Measurements from ENCODE around the gene GPC3. TPM values are rescaled to one million over a fixed set of nuclear protein-coding genes. Genes with fewer than 3 reads are reported as not detected.

The GPC3 gene
- total RNA-seq, 4 donors from 2014 or later: 1.2 to 13.3 (median 8.0) TPM

GRCh38 chrX:133523526-133523925 lies 461.9 kb downstream of the GPC3 start:
- WGBS: 91% methylated on average over 7 of the region's 7 CpGs
- H3K36me3 ChIP-seq: no peaks in the 10 kb centered on the region
- DNase-seq (ENCODE audit: extremely low spot score): no peak
- no peaks in the 10 kb centered on the region for H3K9me3 ChIP-seq
- intact Hi-C loops (cut with DNase I): no loop called here
- TF ChIP-seq POLR2AphosphoS5 (IDR thresholded peaks at IDR 0.05): no peak
- H3K4me3 ChIP-seq: no peak overlapping the region
- H3K27me3 ChIP-seq: no peaks in the 10 kb centered on the region
- H3K4me1 ChIP-seq: peaks cover 0 to 5% (median 0%) of the 10 kb centered on the region in 4 donors
- peak overlapping the region in 1 of 4 donors; percentile 1 for H3K27ac ChIP-seq (replicated peaks in 1 of 4)

GRCh38 chrX:133523081-133523487 lies 462.3 kb downstream of the GPC3 start:
- no peaks in the 10 kb centered on the region for H3K9me3 ChIP-seq
- TF ChIP-seq EP300 (IDR thresholded peaks at IDR 0.05) (no peak), POLR2A (IDR thresholded peaks at IDR 0.05; ENCODE audit: low read depth) (no peak), POLR2AphosphoS5 (IDR thresholded peaks at IDR 0.05) (no peak), CTCF (IDR thresholded peaks at IDR 0.05) (no peak)
- H3K4me3 ChIP-seq: no peak overlapping the region
- no peaks in the 10 kb centered on the region for H3K36me3 ChIP-seq
- no peak for DNase-seq (ENCODE audit: extremely low spot score)
- WGBS: 69% methylated on average over 5 of the region's 5 CpGs
- H3K4me1 ChIP-seq: peaks cover 0 to 5% (median 0%) of the 10 kb centered on the region in 4 donors
- H3K27me3 ChIP-seq: no peaks in the 10 kb centered on the region
- peak overlapping the region in 1 of 4 donors; percentile 1 for H3K27ac ChIP-seq (replicated peaks in 1 of 4)
- intact Hi-C loops (cut with DNase I): no loop called here

GRCh38 chrX:133516686-133517085 lies 468.7 kb downstream of the GPC3 start:
- intact Hi-C loops (cut with DNase I): no loop called here
- H3K27ac ChIP-seq (replicated peaks in 1 of 4): no peak overlapping the region
- WGBS: 59% methylated on average over 3 of the region's 3 CpGs
- H3K9me3 ChIP-seq: no peaks in the 10 kb centered on the region
- H3K27me3 ChIP-seq: no peaks in the 10 kb centered on the region
- DNase-seq (ENCODE audit: extremely low spot score): no peak
- no peak for TF ChIP-seq EP300 (IDR thresholded peaks at IDR 0.05)
- TF ChIP-seq CTCF (IDR thresholded peaks at IDR 0.05): no peak
- TF ChIP-seq POLR2A (IDR thresholded peaks at IDR 0.05; ENCODE audit: low read depth): no peak
- no peak for TF ChIP-seq POLR2AphosphoS5 (IDR thresholded peaks at IDR 0.05)
- H3K4me1 ChIP-seq: peaks cover 0 to 9% (median 0%) of the 10 kb centered on the region in 4 donors
- no peaks in the 10 kb centered on the region for H3K36me3 ChIP-seq
- H3K4me3 ChIP-seq: no peak overlapping the region

GRCh38 chrX:133514486-133514885 lies 470.9 kb downstream of the GPC3 start:
- H3K9me3 ChIP-seq: no peaks in the 10 kb centered on the region
- no peak overlapping the region for H3K27ac ChIP-seq (replicated peaks in 1 of 4)
- WGBS: 100% methylated on average over 1 of the region's 1 CpG
- H3K4me3 ChIP-seq: no peak overlapping the region
- peaks cover 0 to 13% (median 0%) of the 10 kb centered on the region in 4 donors for H3K4me1 ChIP-seq
- H3K36me3 ChIP-seq: no peaks in the 10 kb centered on the region
- TF ChIP-seq CTCF (IDR thresholded peaks at IDR 0.05) (no peak), POLR2AphosphoS5 (IDR thresholded peaks at IDR 0.05) (no peak), POLR2A (IDR thresholded peaks at IDR 0.05; ENCODE audit: low read depth) (no peak), EP300 (IDR thresholded peaks at IDR 0.05) (no peak)
- intact Hi-C loops (cut with DNase I): no loop called here
- H3K27me3 ChIP-seq: no peaks in the 10 kb centered on the region
- DNase-seq (ENCODE audit: extremely low spot score): no peak

- no peaks in the 10 kb centered on the region for H3K9me3 ChIP-seq
- no peaks in the 10 kb centered on the region for H3K27me3 ChIP-seq
- no peak for DNase-seq (ENCODE audit: extremely low spot score)
- TF ChIP-seq POLR2AphosphoS5 (IDR thresholded peaks at IDR 0.05): no peak
- TF ChIP-seq POLR2A (IDR thresholded peaks at IDR 0.05; ENCODE audit: low read depth): no peak
- no peak for TF ChIP-seq EP300 (IDR thresholded peaks at IDR 0.05)
- no peak for TF ChIP-seq CTCF (IDR thresholded peaks at IDR 0.05)
- 75% methylated on average over 5 of the region's 5 CpGs for WGBS
- no peak overlapping the region for H3K4me3 ChIP-seq
- H3K36me3 ChIP-seq: no peaks in the 10 kb centered on the region
- peak overlapping the region in 2 of 4 donors; percentile 17 to 63 for H3K27ac ChIP-seq (replicated peaks in 1 of 4)
- H3K4me1 ChIP-seq: peaks cover 0 to 13% (median 0%) of the 10 kb centered on the region in 4 donors
- intact Hi-C loops (cut with DNase I): no loop called here
Observed at GRCh38 chrX:133513123-133513522, 472.3 kb downstream of the GPC3 start.

All from esophagus muscularis mucosa (tissue), 4 donors.